ENCODE measurements around the gene USP17L30.
"Not testable (repeated sequence)": the region's sequence is repeated elsewhere in the genome, so short reads cannot be mapped to it uniquely, and the experiment has no call there.

- TF ChIP-seq CTCF (IDR thresholded peaks at IDR 0.05; ENCODE audit: insufficient read depth, low read length); REST (IDR thresholded peaks at IDR 0.05; ENCODE audit: insufficient replicate concordance, low read depth): not testable (repeated sequence)
Measured at GRCh38 chr4:9350866-9351265, 12.1 kb upstream of the USP17L30 start.
